Adrenal gland (tissue), 12 donors: ENCODE results near the gene CRYBA1. TPM values are rescaled to one million over a fixed set of nuclear protein-coding genes. Genes with fewer than 3 reads are reported as not detected.

Experiments used
- DNase-seq, 7 donors: peaks; one replicate each; pipeline ENCODE4 v3.0.0-alpha.2; 2019 to 2020
- H3K27ac ChIP-seq, 5 donors: fragments of 200-600 bp; sonication (generic) in 4 of 5; 1 replicate in 3 of 5; 2 replicates in 2 of 5; pipeline versions ENCODE4 v1.5.1 to v1.8.0; 2016 to 2020; ENCODE audit warnings: mild to moderate bottlenecking in 1 of 5
- H3K27me3 ChIP-seq: fragments of 200-600 bp; 2 replicates; pipeline ENCODE4 v1.8.0; 2021
- H3K36me3 ChIP-seq, 2 donors: fragments of 200-600 bp; replicated peaks in 1 of 2; 1 replicate in 1 of 2; 2 replicates in 1 of 2; pipeline versions ENCODE4 v1.5.1 to v1.8.0; 2018 to 2022
- H3K4me1 ChIP-seq, 2 donors: fragments of 200-600 bp; replicated peaks in 1 of 2; 1 replicate in 1 of 2; 2 replicates in 1 of 2; pipeline versions ENCODE4 v1.5.1 to v1.8.0; 2018 to 2021
- H3K4me3 ChIP-seq, 4 donors: fragments of 200-600 bp; sonication (generic) in 3 of 4; one replicate each; pipeline ENCODE4 v1.5.1; 2016 to 2018
- H3K9me3 ChIP-seq, 3 donors: fragments of 200-600 bp; sonication (generic) in 1 of 3; replicated peaks in 1 of 3; 1 replicate in 2 of 3; 2 replicates in 1 of 3; pipeline versions ENCODE4 v1.5.1 to v1.8.0; 2016 to 2021
- POLR2A ChIP-seq, 2 donors: fragments of 450-650 bp; IDR thresholded peaks; one replicate each; pipeline ENCODE4 v1.6.1; 2017; ENCODE audit warnings: antibody characterized with exemption in 2 of 2, mild to moderate bottlenecking in 2 of 2, moderate library complexity in 1 of 2
- WGBS, 4 donors: extraction: QIAGEN DNeasy Blood & Tissue Kit in 2 of 4; methylation state at CpG; one replicate each; pipeline versions ENCODE4 v1.1.5 to v1.1.7; 2013 to 2017; 5-methylcytosine and 5-hydroxymethylcytosine counted together
- intact Hi-C, 2 donors: fragments of 100-400 bp; cut with DNase I; formaldehyde crosslinking; loops; one replicate each; pipeline versions ENCODE4 v1.14.1 to v1.15.0; 2022 to 2023
- polyA plus RNA-seq, 3 donors: library from polyadenylated mRNA; stranded (reverse); fragments of 200-250 nt in 2 of 3; fragments of 350-450 nt in 1 of 3; fragmentation: Illumina TruSeq in 1 of 3; extraction: RNeasy Lipid Tissue Mini Kit (QIAGEN cat#74804) in 1 of 3; gene quantifications; one replicate each; pipeline ENCODE4 v1.2.3, GENCODE V29; 2013 to 2014
- total RNA-seq, 9 donors: library from RNA; depleted of rRNA in 4 of 9; stranded (reverse); fragments of >200 nt in 4 of 9; fragments of 120-200 nt in 1 of 9; fragmentation: NEBNext Ultra II Directional in 1 of 9; extraction: Animal tissue kit (Norgen Biotek cat#: 25700) in 1 of 9; gene quantifications; one replicate each; pipeline versions ENCODE4 v1.1.0 to v1.2.4, GENCODE V29; 2013 to 2023
- TF ChIP-seq, protein P1 (sequence below), 6 experiments: fragments of 450-650 bp in 4 of 6; fragments of 200-600 bp in 2 of 6; sonication (generic) in 1 of 6; IDR thresholded peaks; 1 replicate in 5 of 6; 2 replicates in 1 of 6; pipeline versions ENCODE4 v1.5.1 to v1.8.0; 2016 to 2021; ENCODE audit warnings: antibody characterized with exemption in 6 of 6, mild to moderate bottlenecking in 2 of 6, moderate library complexity in 1 of 6
- donor health status: healthy with polysubstance abuse.
- donor health status: Bipolar disorder and iron deficiency.
- donor health status: DM: yes; HTN: yes; CAD: no.
- donor health status: DM: no; HTN: no; CAD: no.
- donor health status: DM: no; HTN: no; CAD: no.
- donor health status: DM: yes; HTN: yes; CAD: no.

Gene CRYBA1
- total and polyA plus RNA-seq, 12 donors, result not detected

GRCh38 chr17:29292992-29293889, 46.6 kb downstream of the CRYBA1 start:
- Histone ChIP-seq H3K27ac (peak overlapping the region; percentile 97 to 99 (median 99)), H3K4me3 (peak overlapping the region; percentile 60 to 94 (median 90)), H3K9me3 (no peaks in the 10 kb centered on the region), H3K4me1 (peaks cover 26 to 43% of the 10 kb centered on the region in 2 donors), H3K27me3 (no peaks in the 10 kb centered on the region), H3K36me3 (peaks cover 0 to 9% of the 10 kb centered on the region in 2 donors)
- intact Hi-C loops, result loop anchor here in 1 of 2 donors (5.0 to 10.0 kb wide), 2 partner anchors 48 to 141 kb away; partner anchors contain the start of gene CRYBA1
- peak in 1 of 2 donors; percentile 12 for TF ChIP-seq POLR2A (IDR thresholded peaks at IDR 0.05)
- TF ChIP-seq, protein P1, sequence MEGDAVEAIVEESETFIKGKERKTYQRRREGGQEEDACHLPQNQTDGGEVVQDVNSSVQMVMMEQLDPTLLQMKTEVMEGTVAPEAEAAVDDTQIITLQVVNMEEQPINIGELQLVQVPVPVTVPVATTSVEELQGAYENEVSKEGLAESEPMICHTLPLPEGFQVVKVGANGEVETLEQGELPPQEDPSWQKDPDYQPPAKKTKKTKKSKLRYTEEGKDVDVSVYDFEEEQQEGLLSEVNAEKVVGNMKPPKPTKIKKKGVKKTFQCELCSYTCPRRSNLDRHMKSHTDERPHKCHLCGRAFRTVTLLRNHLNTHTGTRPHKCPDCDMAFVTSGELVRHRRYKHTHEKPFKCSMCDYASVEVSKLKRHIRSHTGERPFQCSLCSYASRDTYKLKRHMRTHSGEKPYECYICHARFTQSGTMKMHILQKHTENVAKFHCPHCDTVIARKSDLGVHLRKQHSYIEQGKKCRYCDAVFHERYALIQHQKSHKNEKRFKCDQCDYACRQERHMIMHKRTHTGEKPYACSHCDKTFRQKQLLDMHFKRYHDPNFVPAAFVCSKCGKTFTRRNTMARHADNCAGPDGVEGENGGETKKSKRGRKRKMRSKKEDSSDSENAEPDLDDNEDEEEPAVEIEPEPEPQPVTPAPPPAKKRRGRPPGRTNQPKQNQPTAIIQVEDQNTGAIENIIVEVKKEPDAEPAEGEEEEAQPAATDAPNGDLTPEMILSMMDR (IDR thresholded peaks at IDR 0.05), result no peak
- peak; percentile 69 to 78 (median 75) for DNase-seq
- WGBS, 4 donors, result 0 to 1% (median 0%) methylated on average over 8 to 54 of the region's 54 CpGs

DNA sequence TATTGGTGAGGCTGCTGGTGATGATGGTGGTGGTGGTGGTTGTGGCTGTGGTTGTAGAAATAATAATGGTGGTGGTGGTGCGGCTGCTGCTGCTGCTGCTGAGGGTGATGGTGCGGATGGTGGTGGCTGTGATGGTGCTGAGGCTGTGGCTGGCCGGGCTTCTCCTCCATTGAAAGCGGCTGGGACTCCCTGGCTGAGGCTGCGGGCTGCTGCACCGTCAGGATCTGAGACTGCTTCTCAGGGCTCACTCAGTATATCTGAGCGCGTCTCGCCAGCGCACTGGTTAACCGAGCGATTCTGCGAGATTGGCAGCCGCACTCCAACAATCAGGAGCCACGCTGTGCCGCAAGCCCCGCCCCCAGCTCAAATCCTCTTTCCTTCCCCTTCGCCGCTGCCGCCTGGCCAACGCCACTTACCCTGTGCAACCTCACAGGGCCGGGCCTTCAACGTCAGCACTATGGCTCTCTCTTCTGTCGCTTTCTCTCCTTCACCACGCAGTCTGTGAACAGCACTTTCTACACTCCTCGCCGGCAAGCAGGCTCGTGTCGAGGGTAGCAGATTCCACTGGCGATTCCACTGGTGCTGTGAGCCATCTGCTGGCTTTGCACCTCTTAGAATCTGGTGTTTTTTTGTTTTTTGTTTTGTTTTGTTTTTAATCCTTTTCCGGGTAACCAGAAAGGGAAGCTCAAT, 47.4 kb downstream of the CRYBA1 start, which contains the start of gene NUFIP2:
Gene NUFIP2, minus strand, starts transcription at position 259 of the 690 bp plus-strand sequence. Its CDS starts 89 bp downstream, at position 170.
- TF ChIP-seq POLR2A (IDR thresholded peaks at IDR 0.05), result peak; percentile 100
- TF ChIP-seq, protein P1 (IDR thresholded peaks at IDR 0.05), result peak in 2 of 6 experiments; percentile 4 to 24
- WGBS, 4 donors, result 0 to 1% (median 0%) methylated on average over 24 to 31 of the region's 31 CpGs
- intact Hi-C loops, result loop anchor here in 1 of 2 donors (5.0 to 10.0 kb wide), 2 partner anchors 49 to 142 kb away; partner anchors contain the start of gene CRYBA1
- Histone ChIP-seq H3K4me1 (peaks cover 23 to 35% of the 10 kb centered on the region in 2 donors), H3K27me3 (no peaks in the 10 kb centered on the region), H3K36me3 (peaks cover 0 to 9% of the 10 kb centered on the region in 2 donors), H3K9me3 (no peaks in the 10 kb centered on the region), H3K27ac (peak within 1 kb of the TSS; percentile 97 to 99 (median 99)), H3K4me3 (peak within 1 kb of the TSS; percentile 60 to 94 (median 90))
- peak; percentile 99 to 100 (median 100) for DNase-seq

- Histone ChIP-seq H3K27ac (peak overlapping the region; percentile 75 to 99 (median 97)), H3K36me3 (peaks cover 0 to 7% of the 10 kb centered on the region in 2 donors), H3K9me3 (no peaks in the 10 kb centered on the region), H3K4me1 (peaks cover 18 to 30% of the 10 kb centered on the region in 2 donors), H3K4me3 (peak overlapping the region in 3 of 4 donors; percentile 30 to 70 (median 65)), H3K27me3 (no peaks in the 10 kb centered on the region)
- TF ChIP-seq, protein P1 (IDR thresholded peaks at IDR 0.05), result no peak
- no peak for TF ChIP-seq POLR2A (IDR thresholded peaks at IDR 0.05)
- DNase-seq, result no peak
- intact Hi-C loops, result loop anchor here in 1 of 2 donors (5.0 to 10.0 kb wide), 2 partner anchors 50 to 142 kb away; partner anchors contain the start of gene CRYBA1
- WGBS, 4 donors, result 0 to 1% (median 0%) methylated on average over 2 of the region's 2 CpGs
These were observed 47.9 kb downstream of the CRYBA1 start for GRCh38 chr17:29294580-29294900.

- DNase-seq, result no peak
These were observed 48.8 kb downstream of the CRYBA1 start for GRCh38 chr17:29295420-29295819.

More at GRCh38 chr17:29295420-29295819, 48.8 kb downstream of the CRYBA1 start:
- Histone ChIP-seq H3K27me3 (no peaks in the 10 kb centered on the region), H3K4me1 (peaks cover 10 to 21% of the 10 kb centered on the region in 2 donors), H3K4me3 (no peak overlapping the region), H3K9me3 (no peaks in the 10 kb centered on the region), H3K27ac (no peak overlapping the region), H3K36me3 (no peaks in the 10 kb centered on the region)
- intact Hi-C loops, result loop anchor here in 1 of 2 donors (10.0 kb wide), 1 partner anchor 51 kb away; the partner anchor contains the start of gene CRYBA1
- TF ChIP-seq, protein P1 (IDR thresholded peaks at IDR 0.05), result no peak
- no peak for TF ChIP-seq POLR2A (IDR thresholded peaks at IDR 0.05)
- WGBS, 4 donors, result 92 to 95% (median 93%) methylated on average over 3 of the region's 3 CpGs
